Lung (tissue), 12 donors: Measurements from ENCODE around the gene CYTH1. TPM values are rescaled to one million over a fixed set of nuclear protein-coding genes. Genes with fewer than 3 reads are reported as not detected.

Experiments used
- ATAC-seq: fragments of 200-7000 bp; cut with Tn5 transposase; one replicate; pipeline ENCODE4 v1.9.1; 2020; ENCODE audit warnings: moderate number of reproducible peaks; ENCODE audit not compliant: insufficient read depth, low FRiP score
- DNase-seq, 3 donors: peaks; one replicate each; pipeline ENCODE4 v3.0.0-alpha.2; 2013 to 2017
- H3K27ac ChIP-seq, 2 donors: one replicate each; pipeline ENCODE4 v1.5.1; 2013; ENCODE audit warnings: mild to moderate bottlenecking in 2 of 2, moderate library complexity in 2 of 2, control low read depth in 1 of 2, inconsistent platforms in 1 of 2, low read depth in 1 of 2, low read length in 1 of 2
- H3K27me3 ChIP-seq, 3 donors: one replicate each; pipeline ENCODE4 v1.5.1; 2013; ENCODE audit warnings: low read length in 2 of 3; ENCODE audit not compliant: control insufficient read depth in 3 of 3, insufficient read depth in 3 of 3
- H3K36me3 ChIP-seq, 4 donors: one replicate each; pipeline ENCODE4 v1.5.1; 2013; ENCODE audit warnings: low read length in 4 of 4, mild to moderate bottlenecking in 1 of 4, moderate library complexity in 1 of 4; ENCODE audit not compliant: control insufficient read depth in 4 of 4, insufficient read depth in 4 of 4
- H3K4me1 ChIP-seq, 5 donors: one replicate each; pipeline ENCODE4 v1.5.1; 2013; ENCODE audit warnings: low read length in 5 of 5, mild to moderate bottlenecking in 2 of 5, moderate library complexity in 1 of 5; ENCODE audit not compliant: control insufficient read depth in 5 of 5, insufficient read depth in 5 of 5
- H3K4me3 ChIP-seq: one replicate; pipeline ENCODE4 v1.5.1; 2013; ENCODE audit warnings: mild to moderate bottlenecking, control low read depth, moderate library complexity
- H3K9ac ChIP-seq, 2 donors: one replicate each; pipeline ENCODE4 v1.5.1; 2013; ENCODE audit warnings: low read length in 2 of 2, control low read depth in 1 of 2; ENCODE audit not compliant: insufficient read depth in 1 of 2
- H3K9me3 ChIP-seq, 4 donors: one replicate each; pipeline ENCODE4 v1.5.1; 2013; ENCODE audit warnings: low read length in 3 of 4, mild to moderate bottlenecking in 1 of 4, moderate library complexity in 1 of 4; ENCODE audit not compliant: control insufficient read depth in 4 of 4, insufficient read depth in 3 of 4
- CTCF ChIP-seq: IDR thresholded peaks from 2 replicates; pipeline ENCODE4 v1.5.1; 2012; ENCODE audit warnings: mild to moderate bottlenecking; ENCODE audit errors: control extremely low read depth, extremely low read depth
- WGBS, 2 donors: extraction: QIAGEN DNeasy Blood & Tissue Kit; methylation state at CpG; one replicate each; pipeline ENCODE4 v1.1.7; 2013; 5-methylcytosine and 5-hydroxymethylcytosine counted together
- polyA plus RNA-seq, 2 donors: library from polyadenylated mRNA; stranded (reverse); fragments of 200-250 nt; gene quantifications; one replicate each; pipeline ENCODE4 v1.2.1, GENCODE V29; 2013
- total RNA-seq, 2 donors: library from RNA; depleted of rRNA in 1 of 2; stranded (reverse); fragments of >200 nt in 1 of 2; gene quantifications; one replicate each; pipeline ENCODE4 v1.2.1, GENCODE V29; 2014 to 2021
- donor health status: control.
- donor health status: control.
- donor health status: Bipolar disorder and iron deficiency.
- donor health status: healthy.
- donor health status: DM: yes; HTN: yes; CAD: no.

CYTH1 gene
- total and polyA plus RNA-seq, 4 donors = 50.5 to 97.2 (median 76.0) TPM

GRCh38 chr17:78823282-78824046 is 41.4 kb upstream of the CYTH1 start:
- no peak for ATAC-seq
- WGBS, 2 donors = 78 to 88% methylated on average over 14 of the region's 14 CpGs
- no peak for DNase-seq
- no peak for TF ChIP-seq CTCF
- H3K4me3 ChIP-seq = no peak overlapping the region
- no peaks in the 10 kb centered on the region for H3K27me3 ChIP-seq
- peaks cover 38 to 68% (median 43%) of the 10 kb centered on the region in 4 donors for H3K36me3 ChIP-seq
- H3K9me3 ChIP-seq = no peaks in the 10 kb centered on the region
- peaks cover 0 to 2% (median 0%) of the 10 kb centered on the region in 5 donors for H3K4me1 ChIP-seq
- no peak overlapping the region for H3K27ac ChIP-seq
- no peak overlapping the region for H3K9ac ChIP-seq

- Histone ChIP-seq H3K9ac (no peak overlapping the region), H3K4me1 (peaks cover 0 to 2% (median 0%) of the 10 kb centered on the region in 5 donors), H3K27me3 (no peaks in the 10 kb centered on the region), H3K4me3 (no peak overlapping the region), H3K9me3 (no peaks in the 10 kb centered on the region), H3K27ac (no peak overlapping the region), H3K36me3 (peaks cover 43 to 69% (median 47%) of the 10 kb centered on the region in 4 donors)
- WGBS, 2 donors = 97 to 99% methylated on average over 14 of the region's 14 CpGs
- DNase-seq = no peak
- ATAC-seq = no peak
- TF ChIP-seq CTCF = no peak
Observed at GRCh38 chr17:78822552-78822951, 40.5 kb upstream of the CYTH1 start.

GRCh38 chr17:78821961-78822360 is 39.9 kb upstream of the CYTH1 start:
- 96 to 99% methylated on average over 8 of the region's 8 CpGs for WGBS, 2 donors
- TF ChIP-seq CTCF = no peak
- no peak overlapping the region for H3K27ac ChIP-seq

More at GRCh38 chr17:78821961-78822360, 39.9 kb upstream of the CYTH1 start:
- ATAC-seq (no peak), DNase-seq (no peak)
- Histone ChIP-seq H3K4me1 (peaks cover 0 to 3% (median 0%) of the 10 kb centered on the region in 5 donors), H3K36me3 (peaks cover 44 to 70% (median 50%) of the 10 kb centered on the region in 4 donors), H3K9me3 (no peaks in the 10 kb centered on the region), H3K4me3 (no peak overlapping the region), H3K9ac (no peak overlapping the region), H3K27me3 (no peaks in the 10 kb centered on the region)
